D721Med (cell line): Measurements from ENCODE around the gene VGLL3.
A peak's percentile ranks its signal among the peaks of the same experiment; 100 is the strongest.
"Not testable (repeated sequence)": the region's sequence is repeated elsewhere in the genome, so short reads cannot be mapped to it uniquely, and the experiment has no call there.

Source experiments
- DNase-seq: peaks from one replicate; pipeline ENCODE4 v3.0.0; 2011; ENCODE audit warnings: low spot score; ENCODE audit not compliant: insufficient read length
- FAIRE-seq: peaks from 2 replicates; lab custom pipeline; 2011; peaks lifted over from hg19 to GRCh38; lab: Jason Lieb, UNC
- CTCF ChIP-seq: IDR thresholded peaks from 2 replicates; pipeline ENCODE4 v1.5.1; 2012; ENCODE audit warnings: mild to moderate bottlenecking, control low read depth; ENCODE audit not compliant: insufficient read depth; ENCODE audit errors: missing control alignments

Gene VGLL3

GRCh38 chr3:86978111-86978551 is 12.8 kb downstream of the VGLL3 start:
- no peak for FAIRE-seq
- no peak for TF ChIP-seq CTCF
- DNase-seq: no peak

GRCh38 chr3:86976219-86976618 is 14.7 kb downstream of the VGLL3 start:
- TF ChIP-seq CTCF: no peak
- DNase-seq (no peak), FAIRE-seq (no peak)

GRCh38 chr3:86974177-86974576 is 16.8 kb downstream of the VGLL3 start:
- FAIRE-seq, DNase-seq: not testable (repeated sequence)

GRCh38 chr3:86973440-86973839 is 17.5 kb downstream of the VGLL3 start:
- no peak for DNase-seq
- FAIRE-seq: no peak
- TF ChIP-seq CTCF: no peak

GRCh38 chr3:86969500-86970189 is 21.3 kb downstream of the VGLL3 start:
- FAIRE-seq (no peak), DNase-seq (no peak)
- TF ChIP-seq CTCF: peak; percentile 46

GRCh38 chr3:86968244-86968932 is 22.6 kb downstream of the VGLL3 start:
- DNase-seq (no peak), FAIRE-seq (no peak)
- no peak for TF ChIP-seq CTCF

GRCh38 chr3:86967062-86967461 is 23.9 kb downstream of the VGLL3 start:
- FAIRE-seq: no peak
- DNase-seq: no peak

More at GRCh38 chr3:86967062-86967461, 23.9 kb downstream of the VGLL3 start:
- TF ChIP-seq CTCF: no peak
